ENCODE data around the gene TMEM141. TPM values are rescaled to one million over a fixed set of nuclear protein-coding genes. Genes with fewer than 3 reads are reported as not detected.

The TMEM141 gene
- total RNA-seq, 4 donors from 2014 or later: 22.2 to 68.8 (median 54.4) TPM

GRCh38 chr9:136827794-136828473 lies 36.8 kb downstream of the TMEM141 start:
- no peak for TF ChIP-seq CTCF (IDR thresholded peaks at IDR 0.05; ENCODE audit: low read depth)

GRCh38 chr9:136828474-136829140 lies 37.5 kb downstream of the TMEM141 start:
- no peak for TF ChIP-seq CTCF (IDR thresholded peaks at IDR 0.05; ENCODE audit: low read depth)

GRCh38 chr9:136829412-136829811 lies 38.3 kb downstream of the TMEM141 start:
- no peak for TF ChIP-seq CTCF (IDR thresholded peaks at IDR 0.05; ENCODE audit: low read depth)

GRCh38 chr9:136829981-136830885 lies 39.1 kb downstream of the TMEM141 start:
- no peak for TF ChIP-seq CTCF (IDR thresholded peaks at IDR 0.05; ENCODE audit: low read depth)

- no peak for TF ChIP-seq CTCF (IDR thresholded peaks at IDR 0.05; ENCODE audit: low read depth)
Measured at GRCh38 chr9:136831002-136831719, 40.0 kb downstream of the TMEM141 start.

GRCh38 chr9:136831720-136832104 lies 40.6 kb downstream of the TMEM141 start:
- TF ChIP-seq CTCF (IDR thresholded peaks at IDR 0.05; ENCODE audit: low read depth): no peak
